Endothelial cell of umbilical vein (primary cell): Measurements from ENCODE around the gene POLR2L.

ENCODE experiments used
- EZH2 ChIP-seq: IDR thresholded peaks from 2 replicates; pipeline ENCODE4 v1.6.1; 2012; ENCODE audit warnings: borderline replicate concordance, low read depth, mild to moderate bottlenecking, moderate library complexity, low read length, inconsistent platforms; ENCODE audit not compliant: severe bottlenecking
- JUN ChIP-seq: IDR thresholded peaks from 2 replicates; pipeline ENCODE4 v1.6.1; 2011; ENCODE audit warnings: borderline replicate concordance, low read depth; ENCODE audit not compliant: insufficient read length, insufficient read depth
- POLR2A ChIP-seq: IDR thresholded peaks from 2 replicates; pipeline ENCODE4 v1.6.1; 2012; ENCODE audit warnings: low read depth, mild to moderate bottlenecking, control low read depth, low read length
- TF ChIP-seq, protein P1 (sequence below), 2 donors: IDR thresholded peaks; 1 replicate in 1 of 2; 2 replicates in 1 of 2; pipeline ENCODE4 v1.5.1; 2011; ENCODE audit warnings: low read length in 2 of 2, mild to moderate bottlenecking in 2 of 2, moderate library complexity in 2 of 2, control low read depth in 1 of 2, inconsistent platforms in 1 of 2, low read depth in 1 of 2; ENCODE audit not compliant: insufficient read depth in 1 of 2; ENCODE audit errors: extremely low read depth in 1 of 2

DNA sequence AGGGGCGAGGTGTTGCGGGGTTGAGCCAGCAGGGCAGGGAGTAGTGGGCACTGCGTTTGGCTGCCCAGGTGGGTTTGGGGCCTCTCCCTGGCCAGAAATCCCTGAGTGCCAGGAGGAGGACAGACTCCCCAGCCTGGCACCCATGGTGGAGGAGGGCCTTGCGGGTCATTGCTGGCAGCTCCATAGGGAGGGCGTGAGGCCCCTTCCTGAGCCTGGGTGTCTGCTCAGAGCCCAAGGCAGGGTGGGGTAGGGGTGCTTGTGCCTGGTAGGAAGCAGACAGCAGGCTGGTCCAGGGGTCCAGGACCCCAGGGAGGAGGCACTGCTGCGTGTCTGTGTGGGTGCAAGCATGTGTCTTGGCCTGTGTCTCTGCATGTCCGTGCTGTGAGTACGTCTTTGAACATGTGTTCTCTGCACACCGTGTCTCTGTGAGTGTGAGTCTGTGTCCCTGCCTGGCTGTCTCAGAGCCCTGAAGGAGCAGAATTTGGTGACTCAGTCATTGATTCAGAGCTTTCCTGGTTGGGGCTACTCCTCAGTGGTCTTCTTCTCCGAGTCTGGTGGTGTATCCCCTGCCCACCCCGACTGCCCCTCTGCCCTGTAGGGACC is 4.3 kb upstream of the POLR2L start:
- TF ChIP-seq POLR2A (no peak), JUN (no peak), EZH2 (no peak)
- TF ChIP-seq, protein P1, sequence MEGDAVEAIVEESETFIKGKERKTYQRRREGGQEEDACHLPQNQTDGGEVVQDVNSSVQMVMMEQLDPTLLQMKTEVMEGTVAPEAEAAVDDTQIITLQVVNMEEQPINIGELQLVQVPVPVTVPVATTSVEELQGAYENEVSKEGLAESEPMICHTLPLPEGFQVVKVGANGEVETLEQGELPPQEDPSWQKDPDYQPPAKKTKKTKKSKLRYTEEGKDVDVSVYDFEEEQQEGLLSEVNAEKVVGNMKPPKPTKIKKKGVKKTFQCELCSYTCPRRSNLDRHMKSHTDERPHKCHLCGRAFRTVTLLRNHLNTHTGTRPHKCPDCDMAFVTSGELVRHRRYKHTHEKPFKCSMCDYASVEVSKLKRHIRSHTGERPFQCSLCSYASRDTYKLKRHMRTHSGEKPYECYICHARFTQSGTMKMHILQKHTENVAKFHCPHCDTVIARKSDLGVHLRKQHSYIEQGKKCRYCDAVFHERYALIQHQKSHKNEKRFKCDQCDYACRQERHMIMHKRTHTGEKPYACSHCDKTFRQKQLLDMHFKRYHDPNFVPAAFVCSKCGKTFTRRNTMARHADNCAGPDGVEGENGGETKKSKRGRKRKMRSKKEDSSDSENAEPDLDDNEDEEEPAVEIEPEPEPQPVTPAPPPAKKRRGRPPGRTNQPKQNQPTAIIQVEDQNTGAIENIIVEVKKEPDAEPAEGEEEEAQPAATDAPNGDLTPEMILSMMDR (IDR thresholded peaks at IDR 0.05; ENCODE audit: extremely low read depth in 1 of 2, insufficient read depth in 1 of 2, low read depth in 1 of 2, low read length in 2 of 2): no peak
